TTC549 (cell line): Measurements from ENCODE around the gene EMILIN1.
"Not testable (repeated sequence)": the region's sequence is repeated elsewhere in the genome, so short reads cannot be mapped to it uniquely, and the experiment has no call there.

Experiments used
- FAIRE-seq: peaks from 2 replicates; lab custom pipeline; 2012; peaks lifted over from hg19 to GRCh38; lab: Jason Lieb, UNC

The EMILIN1 gene

GRCh38 chr2:27054721-27055120 lies 23.7 kb upstream of the EMILIN1 start:
- FAIRE-seq: no peak

- no peak for FAIRE-seq
Measured at GRCh38 chr2:27057184-27057583, 21.2 kb upstream of the EMILIN1 start.

GRCh38 chr2:27058210-27058609 lies 20.2 kb upstream of the EMILIN1 start:
- FAIRE-seq: no peak

GRCh38 chr2:27059141-27059820 lies 19.1 kb upstream of the EMILIN1 start:
- no peak for FAIRE-seq

- no peak for FAIRE-seq
Measured at GRCh38 chr2:27060323-27060722, 18.1 kb upstream of the EMILIN1 start.

- FAIRE-seq: no peak
Measured at GRCh38 chr2:27065128-27065527, 13.3 kb upstream of the EMILIN1 start.

- FAIRE-seq: no peak
Measured at GRCh38 chr2:27067385-27067784, 11.0 kb upstream of the EMILIN1 start.

- no peak for FAIRE-seq
Measured at GRCh38 chr2:27069436-27069835, 9.0 kb upstream of the EMILIN1 start.

- no peak for FAIRE-seq
Measured at GRCh38 chr2:27069961-27070618, 8.3 kb upstream of the EMILIN1 start.

- FAIRE-seq: no peak
Measured at GRCh38 chr2:27070653-27071276, 7.7 kb upstream of the EMILIN1 start.

- FAIRE-seq: no peak
Measured at GRCh38 chr2:27071277-27071989, 7.0 kb upstream of the EMILIN1 start, which contains the start of gene OST4. Gene OST4, minus strand, starts transcription at chr2:27071654.

- no peak for FAIRE-seq
Measured at GRCh38 chr2:27071990-27072830, 6.2 kb upstream of the EMILIN1 start.

GRCh38 chr2:27072920-27073319 lies 5.5 kb upstream of the EMILIN1 start:
- FAIRE-seq: no peak

- FAIRE-seq: no peak
Measured at GRCh38 chr2:27073782-27074181, 4.6 kb upstream of the EMILIN1 start.

GRCh38 chr2:27074738-27075565 lies 3.5 kb upstream of the EMILIN1 start:
- FAIRE-seq: no peak

GRCh38 chr2:27075566-27075871 lies 2.9 kb upstream of the EMILIN1 start:
- FAIRE-seq: not testable (repeated sequence)

- no peak for FAIRE-seq
Measured at GRCh38 chr2:27076323-27076722, 2.1 kb upstream of the EMILIN1 start.

- no peak for FAIRE-seq
Measured at GRCh38 chr2:27077231-27077630, 1.2 kb upstream of the EMILIN1 start.

- FAIRE-seq: no peak
Measured at GRCh38 chr2:27079233-27080139, 1.1 kb downstream of the EMILIN1 start.

- FAIRE-seq: no peak
Measured at GRCh38 chr2:27080140-27080469, 1.7 kb downstream of the EMILIN1 start.
